Glomerular visceral epithelial cell (primary cell): Measurements from ENCODE around the gene GLT8D1.
"Not testable (repeated sequence)": the region's sequence is repeated elsewhere in the genome, so short reads cannot be mapped to it uniquely, and the experiment has no call there.

Experiments used
- DNase-seq: peaks from one replicate; pipeline ENCODE4 v3.0.0-alpha.2; 2016; ENCODE audit errors: extremely low spot score

The GLT8D1 gene, protein sequence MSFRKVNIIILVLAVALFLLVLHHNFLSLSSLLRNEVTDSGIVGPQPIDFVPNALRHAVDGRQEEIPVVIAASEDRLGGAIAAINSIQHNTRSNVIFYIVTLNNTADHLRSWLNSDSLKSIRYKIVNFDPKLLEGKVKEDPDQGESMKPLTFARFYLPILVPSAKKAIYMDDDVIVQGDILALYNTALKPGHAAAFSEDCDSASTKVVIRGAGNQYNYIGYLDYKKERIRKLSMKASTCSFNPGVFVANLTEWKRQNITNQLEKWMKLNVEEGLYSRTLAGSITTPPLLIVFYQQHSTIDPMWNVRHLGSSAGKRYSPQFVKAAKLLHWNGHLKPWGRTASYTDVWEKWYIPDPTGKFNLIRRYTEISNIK

DNA sequence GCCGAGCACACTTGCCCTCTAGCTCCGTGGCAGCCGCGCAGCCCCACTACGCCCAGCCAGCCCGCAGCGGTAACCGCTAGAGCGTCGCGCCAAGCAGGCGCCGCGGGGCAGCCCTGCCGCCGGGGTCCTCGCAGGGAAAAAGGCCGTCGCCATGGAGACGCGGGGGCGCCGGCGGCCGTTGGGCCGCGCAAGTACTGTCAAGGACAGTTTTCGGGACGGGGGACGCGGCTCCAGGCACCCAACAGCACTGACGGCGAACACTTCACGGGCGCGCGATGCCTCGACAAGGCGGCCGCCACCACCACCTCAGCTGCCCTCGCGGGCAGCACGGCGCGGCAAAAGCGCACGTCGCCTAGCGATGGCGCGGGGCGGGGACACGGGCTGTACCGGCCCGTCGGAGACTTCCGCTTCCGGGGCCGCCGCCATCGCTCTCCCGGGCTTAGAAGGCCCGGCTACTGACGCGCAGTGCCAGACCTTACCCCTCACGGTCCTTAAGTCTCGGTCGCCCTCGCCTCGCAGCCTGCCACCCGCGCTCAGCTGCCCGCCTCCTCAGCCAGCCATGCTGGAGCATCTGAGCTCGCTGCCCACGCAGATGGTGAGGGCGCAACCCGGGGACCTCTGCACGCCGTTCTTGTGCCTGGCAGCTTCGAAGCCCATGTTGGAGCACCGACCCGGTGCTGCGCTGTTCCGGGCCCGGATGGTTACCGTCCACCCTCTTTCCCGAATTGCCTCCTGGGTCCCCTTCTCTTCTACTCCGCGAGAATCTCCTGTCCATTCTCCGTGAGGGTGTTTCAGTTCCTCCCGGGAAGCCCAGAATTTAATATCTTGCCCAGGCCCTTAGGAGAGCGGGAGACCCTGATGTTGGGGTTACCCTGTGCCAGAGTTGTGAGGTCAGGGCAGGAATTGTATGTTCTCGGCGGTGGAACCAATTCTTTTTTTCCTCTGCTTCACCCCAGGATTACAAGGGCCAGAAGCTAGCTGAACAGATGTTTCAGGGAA, at the start of gene GLT8D1, which contains the start of gene SPCS1:
Gene GLT8D1, minus strand, starts transcription at position 104 of the 999 bp plus-strand sequence. CDS start 5,331 bp downstream, outside the sequence.
Gene SPCS1, plus strand, starts transcription at position 419 of the 999 bp plus-strand sequence. Its CDS starts 141 bp downstream, at position 560.
- DNase-seq, result peak; percentile 81

- DNase-seq, result no peak
These were observed 48.8 kb upstream of the GLT8D1 start for GRCh38 chr3:52754373-52754772.

DNA sequence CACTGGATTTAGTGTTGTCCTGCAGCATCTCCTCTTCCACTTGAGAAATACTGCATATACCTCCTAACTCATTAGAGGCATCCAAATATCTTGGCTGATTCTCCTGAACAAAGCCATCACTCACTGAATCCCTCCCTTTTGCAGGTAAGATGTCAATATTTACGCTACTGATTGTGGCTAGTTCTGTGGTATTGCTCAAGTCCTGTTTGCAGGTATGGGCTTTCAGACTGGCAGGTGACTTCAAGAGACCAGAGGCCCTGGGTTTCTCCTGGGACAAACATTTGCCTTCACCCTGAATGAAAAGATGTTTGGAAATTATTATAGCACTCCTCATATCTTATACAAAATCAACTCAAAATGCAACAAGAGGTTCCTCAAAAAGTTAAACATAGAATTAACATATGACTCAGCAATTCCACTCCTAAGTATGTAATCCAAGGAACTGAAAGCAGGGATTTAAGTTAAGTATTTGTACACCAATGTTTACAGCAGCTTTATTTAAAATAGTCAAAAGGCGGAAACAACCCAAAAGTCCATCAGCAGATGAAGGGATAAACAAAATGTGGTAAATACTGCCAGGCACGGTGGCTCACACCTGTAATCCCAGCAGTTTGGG, 46.6 kb upstream of the GLT8D1 start:
- no peak for DNase-seq

- DNase-seq, result no peak
These were observed 38.1 kb upstream of the GLT8D1 start for GRCh38 chr3:52743721-52744120.

GRCh38 chr3:52743152-52743551, 37.6 kb upstream of the GLT8D1 start:
- DNase-seq, result no peak

- DNase-seq, result peak; percentile 32
These were observed 36.9 kb upstream of the GLT8D1 start for GRCh38 chr3:52742418-52743041.

DNA sequence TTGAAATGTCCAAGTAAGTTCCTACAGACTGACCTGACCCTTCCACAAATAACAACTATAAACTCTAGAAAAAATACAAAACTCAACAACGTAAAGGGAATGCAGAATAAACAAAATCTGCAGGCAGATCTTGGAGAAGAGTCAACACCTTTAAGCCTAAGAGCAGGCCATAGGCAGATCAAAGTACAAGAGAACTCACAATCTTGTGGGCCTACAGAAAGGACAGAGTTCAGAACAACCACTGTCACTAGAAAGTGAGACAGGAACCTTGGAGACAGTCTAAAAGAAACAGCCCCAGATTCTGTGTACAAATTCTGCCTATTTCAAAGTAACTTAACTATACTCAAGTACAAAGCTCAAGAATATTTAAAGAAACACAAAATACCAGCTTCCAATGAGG, 34.1 kb upstream of the GLT8D1 start:
- DNase-seq, result no peak

- DNase-seq, result no peak
These were observed 27.8 kb upstream of the GLT8D1 start for GRCh38 chr3:52733256-52733891.

DNA sequence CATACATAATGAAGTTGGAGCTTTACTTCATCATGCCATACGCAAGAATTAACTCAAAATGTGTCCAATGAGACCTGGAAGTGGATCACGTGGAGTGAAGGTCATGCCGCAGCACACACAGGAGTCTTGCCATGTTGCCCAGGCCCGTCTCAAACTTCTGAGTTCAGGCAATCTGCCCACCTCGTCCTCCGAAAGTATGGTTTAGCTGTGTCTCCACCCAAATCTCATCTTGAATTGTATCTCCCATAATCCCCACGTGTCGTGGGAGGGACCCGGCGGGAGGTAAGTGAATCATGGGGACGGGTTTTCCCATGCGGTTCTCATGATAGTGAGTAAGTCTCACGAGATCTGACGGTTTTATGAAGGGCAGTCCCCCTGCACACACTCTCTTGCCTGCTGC, 26.0 kb upstream of the GLT8D1 start:
- DNase-seq, result no peak

DNA sequence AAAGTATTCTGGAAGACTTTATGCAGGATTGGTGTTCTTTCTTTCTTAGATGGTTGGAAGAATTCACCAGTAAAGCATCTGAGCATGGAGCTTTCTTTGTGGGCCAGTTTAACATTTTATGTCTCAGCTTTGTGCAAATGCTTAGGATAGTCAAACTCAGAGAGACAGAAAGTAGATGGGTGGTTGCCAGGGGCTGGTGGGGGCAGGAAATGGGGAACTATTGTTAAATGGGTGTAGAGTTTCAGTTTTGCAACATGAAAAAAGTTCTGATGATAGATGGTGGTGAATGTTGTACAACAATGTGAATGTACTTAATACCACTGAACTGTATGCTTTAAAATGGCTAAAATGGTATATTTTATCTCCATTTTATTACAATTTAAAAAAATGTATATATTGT, 25.1 kb upstream of the GLT8D1 start:
- DNase-seq, result no peak

GRCh38 chr3:52728753-52729152, 23.2 kb upstream of the GLT8D1 start:
- DNase-seq, result not testable (repeated sequence)

GRCh38 chr3:52724511-52724910, 18.9 kb upstream of the GLT8D1 start:
- no peak for DNase-seq

- no peak for DNase-seq
These were observed 18.3 kb upstream of the GLT8D1 start for GRCh38 chr3:52723935-52724334.

DNA sequence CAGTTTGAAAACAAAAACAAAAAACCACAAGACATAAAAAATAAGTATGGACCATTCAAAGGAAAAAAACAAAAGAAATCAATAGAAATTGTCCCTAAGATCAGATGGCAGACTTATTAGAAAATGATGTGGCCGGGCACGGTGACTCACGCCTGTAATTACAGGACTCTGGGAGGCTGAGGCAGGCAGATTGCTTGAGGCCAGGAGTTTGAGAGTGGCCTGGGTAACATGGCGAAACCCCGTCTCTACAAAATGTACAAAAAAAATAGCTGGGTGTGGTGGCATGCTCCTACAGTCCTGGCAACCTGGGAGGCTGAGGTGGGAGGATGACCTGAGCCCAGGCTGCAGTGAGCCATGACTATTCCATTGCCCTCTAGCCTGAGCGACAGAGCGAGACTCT, 16.9 kb upstream of the GLT8D1 start:
- DNase-seq, result no peak

GRCh38 chr3:52721730-52722008, 16.1 kb upstream of the GLT8D1 start:
- DNase-seq, result no peak

DNA sequence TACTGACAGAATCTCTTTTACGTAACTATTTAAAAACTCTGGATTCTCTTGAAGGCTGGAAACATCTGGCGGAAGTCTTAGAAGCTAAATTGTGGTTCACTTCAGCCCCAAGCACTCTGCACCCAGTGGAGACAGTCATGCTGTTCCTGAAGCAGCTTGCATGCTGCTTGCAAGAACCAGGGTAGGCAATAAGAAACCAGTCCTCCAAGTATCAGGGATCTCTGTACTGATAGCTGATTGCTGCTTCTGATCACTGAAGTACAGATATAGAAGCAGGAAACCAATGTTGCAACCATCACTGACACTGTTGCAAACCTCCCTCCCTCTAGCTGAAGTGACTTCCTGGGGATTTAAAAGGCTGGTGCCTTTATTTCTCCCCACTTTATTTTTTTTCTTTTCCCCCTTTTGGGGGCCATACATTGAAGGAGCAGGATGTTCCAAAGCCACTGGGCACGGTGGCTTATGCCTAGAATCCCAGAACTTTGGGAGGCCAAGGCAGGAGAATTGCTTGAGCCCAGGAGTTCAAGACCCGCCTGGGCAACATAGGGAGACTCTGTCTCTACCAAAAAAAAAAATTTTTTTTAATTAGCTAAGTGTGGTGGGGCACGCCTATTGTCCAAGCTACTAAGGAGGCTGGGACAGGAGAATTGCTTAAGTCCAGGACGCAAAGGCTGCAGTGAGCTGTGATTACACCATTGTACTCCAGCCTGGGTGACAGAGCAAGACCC, 15.6 kb upstream of the GLT8D1 start:
- DNase-seq, result no peak

DNA sequence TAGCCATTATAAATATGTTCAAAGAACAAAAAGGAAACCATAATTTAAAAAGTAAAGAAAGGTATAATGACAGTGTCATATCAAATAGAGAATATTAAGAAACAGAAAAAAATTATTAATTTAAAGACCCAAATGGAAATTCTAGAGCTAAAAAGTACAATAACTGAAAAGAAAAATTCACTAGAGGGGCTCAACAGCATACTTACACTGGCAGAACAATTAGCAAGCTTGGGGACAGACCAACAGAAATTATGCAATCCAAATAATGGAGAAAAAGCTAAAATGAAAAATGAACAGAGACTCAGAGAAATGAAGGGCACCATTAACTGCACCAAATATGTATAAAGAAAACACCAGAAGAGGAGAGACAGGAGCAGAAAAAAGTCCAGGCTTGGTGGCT, 14.0 kb upstream of the GLT8D1 start:
- no peak for DNase-seq

DNA sequence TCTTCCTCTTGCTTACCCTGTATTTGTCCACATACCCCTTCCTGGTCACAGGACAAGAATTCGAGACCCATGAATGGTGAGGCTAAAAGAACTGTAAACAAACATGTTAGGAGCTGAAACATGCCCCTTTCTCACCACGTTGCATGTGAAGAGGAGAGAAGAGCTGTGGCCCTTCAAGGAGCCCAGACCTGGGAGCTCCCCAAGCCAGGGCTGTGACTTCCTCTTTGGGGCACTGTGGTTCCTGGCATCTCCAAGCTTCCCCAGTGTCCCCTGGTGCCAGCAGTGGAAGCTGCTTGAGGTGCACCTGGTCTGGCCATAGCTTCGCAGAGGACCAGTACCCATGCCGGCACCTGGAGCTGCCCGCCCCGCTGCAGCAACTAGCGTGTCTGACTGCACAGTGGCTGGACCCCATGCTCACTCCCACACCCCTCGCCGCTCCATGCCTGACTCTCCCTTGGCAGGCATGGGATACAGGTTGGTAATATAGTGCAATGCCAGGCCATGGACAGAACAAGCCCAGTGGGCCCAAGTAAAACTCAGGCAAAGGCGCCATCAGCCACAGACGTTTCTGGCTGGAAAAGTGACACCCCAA, 10.2 kb upstream of the GLT8D1 start:
- DNase-seq, result no peak

- DNase-seq, result no peak
These were observed 9.0 kb upstream of the GLT8D1 start for GRCh38 chr3:52714335-52715302.
